ENCODE data around the gene TAAR9. TPM values are rescaled to one million over a fixed set of nuclear protein-coding genes. Genes with fewer than 3 reads are reported as not detected.
"Not testable (repeated sequence)": the region's sequence is repeated elsewhere in the genome, so short reads cannot be mapped to it uniquely, and the experiment has no call there.

The TAAR9 gene
- total RNA-seq, 1 donor from 2014 or later = not detected

GRCh38 chr6:132544826-132545225 lies 6.7 kb downstream of the TAAR9 start:
- Histone ChIP-seq H3K27me3 (ENCODE audit: control insufficient read depth in 3 of 3, insufficient read depth in 3 of 3, low read length in 3 of 3) (peaks cover 0 to 2% (median 0%) of the 10 kb centered on the region in 3 donors), H3K9ac (ENCODE audit: low read depth in 1 of 3, low read length in 3 of 3) (no peak overlapping the region), H3K4me1 (ENCODE audit: control insufficient read depth in 3 of 3, insufficient read depth in 3 of 3, low read length in 3 of 3) (no peaks in the 10 kb centered on the region), H3K4me3 (ENCODE audit: low read length in 3 of 3) (no peak overlapping the region), H3K9me3 (ENCODE audit: control insufficient read depth in 3 of 3, low read length in 3 of 3) (no peaks in the 10 kb centered on the region), H3K36me3 (ENCODE audit: control insufficient read depth in 3 of 3, insufficient read depth in 3 of 3, low read length in 3 of 3) (no peaks in the 10 kb centered on the region), H3K27ac (ENCODE audit: low read depth, low read length) (no peak overlapping the region)

- Histone ChIP-seq H3K9ac (ENCODE audit: low read depth in 1 of 3, low read length in 3 of 3) (no peak overlapping the region), H3K9me3 (ENCODE audit: control insufficient read depth in 3 of 3, low read length in 3 of 3) (no peaks in the 10 kb centered on the region), H3K4me1 (ENCODE audit: control insufficient read depth in 3 of 3, insufficient read depth in 3 of 3, low read length in 3 of 3) (no peaks in the 10 kb centered on the region), H3K27ac (ENCODE audit: low read depth, low read length) (no peak overlapping the region), H3K4me3 (ENCODE audit: low read length in 3 of 3) (no peak overlapping the region), H3K36me3 (ENCODE audit: control insufficient read depth in 3 of 3, insufficient read depth in 3 of 3, low read length in 3 of 3) (no peaks in the 10 kb centered on the region), H3K27me3 (ENCODE audit: control insufficient read depth in 3 of 3, insufficient read depth in 3 of 3, low read length in 3 of 3) (peaks cover 0 to 7% (median 5%) of the 10 kb centered on the region in 3 donors)
Observed at GRCh38 chr6:132548746-132549463, 10.8 kb downstream of the TAAR9 start.

- Histone ChIP-seq H3K4me3 (ENCODE audit: low read length in 3 of 3) (no peak overlapping the region), H3K4me1 (ENCODE audit: control insufficient read depth in 3 of 3, insufficient read depth in 3 of 3, low read length in 3 of 3) (no peaks in the 10 kb centered on the region), H3K9ac (ENCODE audit: low read depth in 1 of 3, low read length in 3 of 3) (no peak overlapping the region), H3K27me3 (ENCODE audit: control insufficient read depth in 3 of 3, insufficient read depth in 3 of 3, low read length in 3 of 3) (peaks cover 0 to 7% (median 5%) of the 10 kb centered on the region in 3 donors), H3K27ac (ENCODE audit: low read depth, low read length) (no peak overlapping the region), H3K36me3 (ENCODE audit: control insufficient read depth in 3 of 3, insufficient read depth in 3 of 3, low read length in 3 of 3) (no peaks in the 10 kb centered on the region), H3K9me3 (ENCODE audit: control insufficient read depth in 3 of 3, low read length in 3 of 3) (no peaks in the 10 kb centered on the region)
Observed at GRCh38 chr6:132551214-132551613, 13.1 kb downstream of the TAAR9 start.

- Histone ChIP-seq H3K9me3 (ENCODE audit: control insufficient read depth in 3 of 3, low read length in 3 of 3) (no peaks in the 10 kb centered on the region), H3K9ac (ENCODE audit: low read depth in 1 of 3, low read length in 3 of 3) (no peak within 1 kb of the TSS), H3K4me3 (ENCODE audit: low read length in 3 of 3) (no peak within 1 kb of the TSS), H3K27me3 (ENCODE audit: control insufficient read depth in 3 of 3, insufficient read depth in 3 of 3, low read length in 3 of 3) (peaks cover 0 to 7% (median 5%) of the 10 kb centered on the region in 3 donors), H3K36me3 (ENCODE audit: control insufficient read depth in 3 of 3, insufficient read depth in 3 of 3, low read length in 3 of 3) (no peaks in the 10 kb centered on the region), H3K27ac (ENCODE audit: low read depth, low read length) (no peak within 1 kb of the TSS), H3K4me1 (ENCODE audit: control insufficient read depth in 3 of 3, insufficient read depth in 3 of 3, low read length in 3 of 3) (no peaks in the 10 kb centered on the region)
Observed at GRCh38 chr6:132552372-132552771, 14.3 kb downstream of the TAAR9 start, which contains the start of gene TAAR8. TAAR8 (plus strand) TSS chr6:132552672; CDS start chr6:132552693, 21 bp downstream.

GRCh38 chr6:132560087-132560486 lies 22.0 kb downstream of the TAAR9 start:
- H3K9me3 ChIP-seq (ENCODE audit: control insufficient read depth in 3 of 3, low read length in 3 of 3); H3K27me3 ChIP-seq (ENCODE audit: control insufficient read depth in 3 of 3, insufficient read depth in 3 of 3, low read length in 3 of 3); H3K9ac ChIP-seq (ENCODE audit: low read depth in 1 of 3, low read length in 3 of 3); H3K4me3 ChIP-seq (ENCODE audit: low read length in 3 of 3); H3K36me3 ChIP-seq (ENCODE audit: control insufficient read depth in 3 of 3, insufficient read depth in 3 of 3, low read length in 3 of 3); H3K27ac ChIP-seq (ENCODE audit: low read depth, low read length); H3K4me1 ChIP-seq (ENCODE audit: control insufficient read depth in 3 of 3, insufficient read depth in 3 of 3, low read length in 3 of 3): not testable (repeated sequence)

- no peaks in the 10 kb centered on the region for H3K4me1 ChIP-seq (ENCODE audit: control insufficient read depth in 3 of 3, insufficient read depth in 3 of 3, low read length in 3 of 3)
- no peaks in the 10 kb centered on the region for H3K9me3 ChIP-seq (ENCODE audit: control insufficient read depth in 3 of 3, low read length in 3 of 3)
- H3K36me3 ChIP-seq (ENCODE audit: control insufficient read depth in 3 of 3, insufficient read depth in 3 of 3, low read length in 3 of 3) = no peaks in the 10 kb centered on the region
- no peak overlapping the region for H3K9ac ChIP-seq (ENCODE audit: low read depth in 1 of 3, low read length in 3 of 3)
- no peak overlapping the region for H3K4me3 ChIP-seq (ENCODE audit: low read length in 3 of 3)
- no peak overlapping the region for H3K27ac ChIP-seq (ENCODE audit: low read depth, low read length)
- peaks cover 5 to 8% (median 6%) of the 10 kb centered on the region in 3 donors for H3K27me3 ChIP-seq (ENCODE audit: control insufficient read depth in 3 of 3, insufficient read depth in 3 of 3, low read length in 3 of 3)
Observed at GRCh38 chr6:132566404-132566803, 28.3 kb downstream of the TAAR9 start.

GRCh38 chr6:132567566-132567965 lies 29.5 kb downstream of the TAAR9 start:
- no peak overlapping the region for H3K27ac ChIP-seq (ENCODE audit: low read depth, low read length)
- no peak overlapping the region for H3K9ac ChIP-seq (ENCODE audit: low read depth in 1 of 3, low read length in 3 of 3)
- peaks cover 5 to 8% (median 6%) of the 10 kb centered on the region in 3 donors for H3K27me3 ChIP-seq (ENCODE audit: control insufficient read depth in 3 of 3, insufficient read depth in 3 of 3, low read length in 3 of 3)
- H3K36me3 ChIP-seq (ENCODE audit: control insufficient read depth in 3 of 3, insufficient read depth in 3 of 3, low read length in 3 of 3) = no peaks in the 10 kb centered on the region
- no peaks in the 10 kb centered on the region for H3K9me3 ChIP-seq (ENCODE audit: control insufficient read depth in 3 of 3, low read length in 3 of 3)
- H3K4me3 ChIP-seq (ENCODE audit: low read length in 3 of 3) = no peak overlapping the region
- H3K4me1 ChIP-seq (ENCODE audit: control insufficient read depth in 3 of 3, insufficient read depth in 3 of 3, low read length in 3 of 3) = no peaks in the 10 kb centered on the region

- H3K4me3 ChIP-seq (ENCODE audit: low read length in 3 of 3) = no peak overlapping the region
- H3K36me3 ChIP-seq (ENCODE audit: control insufficient read depth in 3 of 3, insufficient read depth in 3 of 3, low read length in 3 of 3) = no peaks in the 10 kb centered on the region
- peaks cover 5 to 8% (median 6%) of the 10 kb centered on the region in 3 donors for H3K27me3 ChIP-seq (ENCODE audit: control insufficient read depth in 3 of 3, insufficient read depth in 3 of 3, low read length in 3 of 3)
- H3K4me1 ChIP-seq (ENCODE audit: control insufficient read depth in 3 of 3, insufficient read depth in 3 of 3, low read length in 3 of 3) = no peaks in the 10 kb centered on the region
- no peak overlapping the region for H3K9ac ChIP-seq (ENCODE audit: low read depth in 1 of 3, low read length in 3 of 3)
- no peak overlapping the region for H3K27ac ChIP-seq (ENCODE audit: low read depth, low read length)
- H3K9me3 ChIP-seq (ENCODE audit: control insufficient read depth in 3 of 3, low read length in 3 of 3) = no peaks in the 10 kb centered on the region
Observed at GRCh38 chr6:132568611-132569010, 30.5 kb downstream of the TAAR9 start.

GRCh38 chr6:132569170-132569569 lies 31.1 kb downstream of the TAAR9 start:
- Histone ChIP-seq H3K4me1 (ENCODE audit: control insufficient read depth in 3 of 3, insufficient read depth in 3 of 3, low read length in 3 of 3) (no peaks in the 10 kb centered on the region), H3K36me3 (ENCODE audit: control insufficient read depth in 3 of 3, insufficient read depth in 3 of 3, low read length in 3 of 3) (no peaks in the 10 kb centered on the region), H3K27ac (ENCODE audit: low read depth, low read length) (no peak overlapping the region), H3K9me3 (ENCODE audit: control insufficient read depth in 3 of 3, low read length in 3 of 3) (no peaks in the 10 kb centered on the region), H3K9ac (ENCODE audit: low read depth in 1 of 3, low read length in 3 of 3) (no peak overlapping the region), H3K4me3 (ENCODE audit: low read length in 3 of 3) (no peak overlapping the region), H3K27me3 (ENCODE audit: control insufficient read depth in 3 of 3, insufficient read depth in 3 of 3, low read length in 3 of 3) (peaks cover 5 to 8% (median 6%) of the 10 kb centered on the region in 3 donors)

- H3K4me1 ChIP-seq (ENCODE audit: control insufficient read depth in 3 of 3, insufficient read depth in 3 of 3, low read length in 3 of 3) = no peaks in the 10 kb centered on the region
- H3K27me3 ChIP-seq (ENCODE audit: control insufficient read depth in 3 of 3, insufficient read depth in 3 of 3, low read length in 3 of 3) = peaks cover 5 to 8% (median 6%) of the 10 kb centered on the region in 3 donors
- no peak within 1 kb of the TSS for H3K4me3 ChIP-seq (ENCODE audit: low read length in 3 of 3)
- no peaks in the 10 kb centered on the region for H3K9me3 ChIP-seq (ENCODE audit: control insufficient read depth in 3 of 3, low read length in 3 of 3)
- H3K36me3 ChIP-seq (ENCODE audit: control insufficient read depth in 3 of 3, insufficient read depth in 3 of 3, low read length in 3 of 3) = no peaks in the 10 kb centered on the region
- no peak within 1 kb of the TSS for H3K9ac ChIP-seq (ENCODE audit: low read depth in 1 of 3, low read length in 3 of 3)
- H3K27ac ChIP-seq (ENCODE audit: low read depth, low read length) = no peak within 1 kb of the TSS
Observed at GRCh38 chr6:132570221-132570777, 32.2 kb downstream of the TAAR9 start, which contains the start of gene TAAR6. TAAR6 (plus strand) TSS chr6:132570322; CDS start chr6:132570322, 0 bp downstream.

Data from skeletal muscle tissue (tissue), 4 donors.